HG02938 (cell line): ENCODE data around the gene ACBD3.

Experiments used
- ATAC-seq: cut with Tn5 transposase; IDR thresholded peaks from one replicate; pipeline ENCODE4 v1.9.1; 2021; ENCODE audit warnings: mild to moderate bottlenecking, moderate library complexity; ENCODE audit not compliant: unreplicated experiment

Gene ACBD3

GRCh38 chr1:226202246-226202645, 15.7 kb upstream of the ACBD3 start:
- no peak for ATAC-seq

GRCh38 chr1:226201029-226201593, 14.6 kb upstream of the ACBD3 start:
- peak; percentile 56 for ATAC-seq

DNA sequence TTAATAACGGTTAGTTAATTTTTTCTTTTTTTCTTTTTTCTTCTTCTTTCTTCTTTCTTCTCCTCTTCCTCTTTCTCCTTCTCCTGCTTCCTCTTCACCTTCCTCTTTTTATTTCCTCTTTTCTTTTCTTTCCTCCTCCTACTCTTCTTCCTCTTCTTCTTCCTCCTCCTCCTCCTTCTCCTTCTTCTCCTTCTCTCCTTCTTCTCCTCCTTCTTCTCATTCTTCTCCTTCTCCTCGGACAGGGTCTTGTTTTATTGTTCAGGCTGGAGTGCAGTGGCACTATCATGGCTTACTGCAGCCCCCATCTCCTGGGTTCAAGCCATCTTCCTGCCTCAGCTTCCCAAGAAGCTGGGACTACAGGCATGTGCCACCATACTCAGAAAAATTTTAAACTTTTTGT, 13.4 kb upstream of the ACBD3 start:
- no peak for ATAC-seq

DNA sequence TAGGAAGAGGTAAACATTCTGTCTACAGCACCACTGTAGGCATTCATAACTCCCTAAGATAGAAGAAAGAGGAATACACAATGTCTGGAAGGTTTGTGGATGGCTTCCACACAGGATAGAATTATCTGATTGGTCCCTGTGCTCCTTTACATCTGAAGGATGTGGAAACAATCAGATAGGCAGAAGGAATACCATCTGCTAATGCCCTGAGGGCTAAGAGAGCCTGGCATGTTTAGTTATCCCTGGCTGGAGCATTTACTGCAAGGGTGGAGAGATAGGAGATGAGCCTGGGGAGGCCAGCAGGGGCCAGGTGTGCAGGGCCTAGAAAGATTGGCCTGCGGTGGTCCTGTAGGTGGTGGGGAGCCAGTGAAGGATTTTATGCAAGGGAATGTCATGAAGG, 8.6 kb upstream of the ACBD3 start:
- no peak for ATAC-seq

GRCh38 chr1:226187380-226187779, 839 bp upstream of the ACBD3 start:
- no peak for ATAC-seq

DNA sequence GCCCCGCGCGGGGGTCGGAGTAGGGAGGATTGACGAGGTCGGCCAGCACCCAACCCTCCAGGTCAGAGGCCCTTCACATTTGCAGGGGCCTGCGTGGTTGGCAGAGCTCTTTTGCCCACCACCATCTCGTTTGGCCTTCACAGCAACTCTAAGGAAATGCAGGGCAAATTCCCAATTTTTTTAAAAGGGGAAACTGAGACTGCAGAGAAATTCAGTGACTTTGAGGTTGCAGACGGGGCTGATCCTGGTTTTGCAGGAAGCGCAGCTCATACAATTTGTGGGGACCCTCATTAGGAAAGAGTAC, 430 bp upstream of the ACBD3 start:
- no peak for ATAC-seq

DNA sequence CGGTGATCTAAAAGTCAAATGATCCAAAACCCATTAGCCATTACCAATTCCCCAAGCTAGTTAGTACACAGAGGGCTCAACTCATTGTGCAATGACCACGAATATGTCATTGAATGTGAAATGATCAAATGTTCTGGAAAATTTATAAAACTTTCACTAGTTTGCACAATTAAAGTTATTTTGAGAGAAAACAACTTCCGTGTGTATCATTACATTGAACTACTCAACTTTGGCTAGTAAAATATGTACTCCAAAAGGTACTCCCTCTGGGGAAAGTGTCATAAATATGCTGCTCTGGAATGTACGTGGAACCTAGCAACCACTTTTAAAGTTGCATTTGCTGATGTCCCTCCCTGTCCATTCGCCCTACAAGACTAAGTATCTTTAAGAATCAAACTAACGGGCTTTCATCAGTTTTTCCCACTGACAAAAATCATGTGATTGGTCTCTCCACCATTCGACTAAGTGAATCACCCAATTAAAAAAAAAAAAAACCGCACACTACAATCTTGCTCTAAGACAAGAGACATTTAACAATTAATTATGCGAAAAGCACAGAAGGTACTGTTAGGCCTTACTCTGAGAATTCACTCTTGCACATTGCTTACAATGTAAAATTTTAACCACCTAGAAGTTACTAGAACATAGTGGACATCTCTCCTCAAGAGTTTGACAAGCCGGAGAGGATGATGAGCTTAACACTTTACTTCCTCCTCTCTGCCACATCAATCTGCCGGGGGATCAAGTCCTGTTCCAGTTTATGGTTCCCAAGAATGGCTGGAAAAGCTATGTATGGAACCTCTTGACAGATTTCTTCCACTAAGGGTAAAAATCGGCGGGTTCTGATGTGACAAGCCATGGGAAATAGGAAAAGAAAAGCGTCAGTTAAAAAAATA, 1.2 kb downstream of the ACBD3 start:
- ATAC-seq: no peak

GRCh38 chr1:226181996-226182714, 4.4 kb downstream of the ACBD3 start:
- no peak for ATAC-seq

DNA sequence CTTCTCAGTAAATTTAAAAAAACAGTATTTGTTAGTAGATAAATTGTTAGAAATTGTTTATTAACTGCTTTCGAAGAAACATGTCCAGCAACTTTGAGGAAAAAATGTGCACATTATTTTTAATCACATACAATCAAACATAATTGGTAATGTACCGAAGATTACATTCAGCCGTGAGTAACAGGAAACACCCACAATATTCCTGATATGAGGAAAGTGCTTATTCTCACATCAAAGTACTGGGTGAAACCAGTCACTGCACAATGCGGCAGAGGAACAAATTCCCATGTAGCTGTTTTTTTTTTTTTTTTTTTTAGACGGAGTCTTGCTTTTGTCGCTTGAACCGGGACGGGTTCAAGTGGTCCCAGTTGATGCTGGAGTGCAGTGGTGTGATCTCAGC, 9.7 kb downstream of the ACBD3 start:
- no peak for ATAC-seq

DNA sequence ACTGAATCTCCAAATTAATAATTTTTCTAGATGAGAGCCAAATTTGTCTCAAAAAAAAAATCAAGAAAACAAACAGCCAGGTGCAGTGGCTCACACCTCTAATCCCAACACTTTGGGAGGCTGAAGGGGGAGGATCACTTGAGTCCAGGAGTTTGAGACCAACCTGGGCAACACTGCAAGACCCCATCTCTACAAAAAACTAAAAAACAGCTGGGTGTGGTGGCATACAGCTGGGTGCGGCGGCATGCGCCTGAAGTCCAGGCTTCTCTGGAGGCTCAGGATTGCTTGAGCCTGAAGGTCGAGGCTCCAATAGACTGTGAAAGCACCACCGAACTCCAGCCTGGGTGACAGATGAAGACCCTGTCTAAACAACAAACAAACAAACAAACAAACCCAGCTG, 14.0 kb downstream of the ACBD3 start:
- no peak for ATAC-seq

- ATAC-seq: no peak
Observed at GRCh38 chr1:226166341-226166740, 20.2 kb downstream of the ACBD3 start.

DNA sequence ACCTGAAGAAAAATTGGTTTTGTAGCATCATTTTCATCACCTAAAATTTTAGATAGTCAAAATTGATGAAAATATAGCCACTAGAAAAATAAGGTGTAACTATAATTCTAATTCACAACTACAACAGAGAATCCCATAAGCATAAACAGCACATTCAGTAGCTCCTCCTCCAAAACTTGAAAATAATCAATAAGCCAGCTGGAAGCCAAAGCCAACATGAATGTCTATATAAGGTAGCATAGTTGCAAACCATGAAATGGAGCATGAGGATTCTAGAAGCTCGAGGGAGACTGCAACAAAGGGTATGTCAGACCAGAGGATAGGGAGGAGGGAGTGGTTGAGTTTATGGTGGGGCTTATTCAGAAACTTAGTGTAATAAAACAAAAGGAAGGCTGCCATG, 22.4 kb downstream of the ACBD3 start:
- ATAC-seq: no peak

DNA sequence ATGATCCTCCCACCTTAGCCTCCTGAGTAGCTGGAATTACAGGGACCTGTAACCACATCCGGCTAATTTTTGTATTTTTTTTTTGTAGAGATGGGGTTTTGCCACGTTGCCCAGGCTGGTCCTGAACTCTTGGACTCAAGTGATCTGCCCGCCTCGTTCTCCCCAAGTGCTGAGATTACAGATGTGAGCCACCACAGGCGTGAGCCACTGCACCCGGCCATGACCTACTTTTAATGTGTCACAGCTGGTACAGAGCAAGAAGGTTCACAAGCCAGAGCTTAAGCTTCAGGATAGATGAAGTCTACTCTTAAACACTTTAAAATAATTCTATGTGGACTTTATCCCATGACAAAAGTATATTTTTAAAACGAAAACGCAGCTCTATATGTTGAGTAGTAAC, 23.6 kb downstream of the ACBD3 start:
- ATAC-seq: no peak

DNA sequence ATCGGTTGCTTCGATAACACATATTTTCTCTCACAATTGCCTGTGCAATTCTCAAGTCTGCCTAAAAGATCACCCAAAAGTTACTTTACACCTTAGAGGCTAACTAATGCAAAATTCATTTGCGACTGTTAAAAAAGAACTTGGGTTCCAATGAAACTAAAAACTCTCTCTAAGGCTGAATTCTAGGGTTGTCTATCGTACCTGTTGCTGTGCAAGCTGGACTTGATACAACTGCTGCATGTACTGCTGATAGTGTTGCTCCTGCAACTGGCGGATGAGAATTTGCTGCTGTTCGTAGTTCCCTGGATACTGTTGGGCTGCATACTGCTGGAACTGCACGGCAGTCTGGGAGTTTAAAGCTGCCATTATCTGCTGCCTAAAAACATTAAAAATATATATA, 27.6 kb downstream of the ACBD3 start:
- ATAC-seq: no peak

DNA sequence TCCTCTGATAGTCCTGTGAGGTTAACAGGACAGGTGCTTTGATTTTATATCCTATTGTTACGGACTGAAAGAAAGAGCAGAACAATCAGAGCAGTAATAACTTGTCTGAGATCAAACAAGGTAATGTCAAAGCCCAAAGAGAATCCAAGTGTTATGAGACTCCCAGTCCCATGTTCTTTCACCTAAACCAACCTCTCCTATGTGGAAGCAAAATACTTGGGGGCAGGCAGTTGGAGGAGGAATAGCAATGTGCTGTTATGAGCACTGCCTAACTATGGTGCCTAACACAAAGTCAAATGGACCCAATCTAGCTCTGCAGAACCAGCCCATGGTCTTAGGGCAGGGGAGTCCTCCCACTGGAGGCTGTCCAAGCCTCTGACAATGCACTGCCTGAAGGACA, 28.1 kb downstream of the ACBD3 start:
- no peak for ATAC-seq

- ATAC-seq: no peak
Observed at GRCh38 chr1:226157761-226158316, 28.7 kb downstream of the ACBD3 start.

DNA sequence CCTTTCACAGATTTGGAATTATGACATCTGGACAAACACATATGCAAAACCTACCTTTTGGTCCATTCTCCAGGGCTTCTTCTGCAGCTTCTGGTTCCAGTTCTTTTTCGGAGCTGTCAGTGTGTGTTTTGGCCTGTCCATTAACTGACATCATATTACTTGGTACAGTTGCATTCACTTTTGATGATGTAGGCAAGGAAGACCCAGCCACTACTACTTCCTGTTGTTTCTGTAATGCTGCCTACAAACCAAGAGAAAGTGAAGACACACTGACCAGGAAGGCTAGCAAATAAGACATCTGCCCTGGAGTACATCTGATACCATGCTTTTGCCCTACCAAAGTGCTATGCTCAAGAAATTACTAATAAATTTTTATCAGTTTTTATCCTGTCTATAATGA, 31.9 kb downstream of the ACBD3 start:
- no peak for ATAC-seq

DNA sequence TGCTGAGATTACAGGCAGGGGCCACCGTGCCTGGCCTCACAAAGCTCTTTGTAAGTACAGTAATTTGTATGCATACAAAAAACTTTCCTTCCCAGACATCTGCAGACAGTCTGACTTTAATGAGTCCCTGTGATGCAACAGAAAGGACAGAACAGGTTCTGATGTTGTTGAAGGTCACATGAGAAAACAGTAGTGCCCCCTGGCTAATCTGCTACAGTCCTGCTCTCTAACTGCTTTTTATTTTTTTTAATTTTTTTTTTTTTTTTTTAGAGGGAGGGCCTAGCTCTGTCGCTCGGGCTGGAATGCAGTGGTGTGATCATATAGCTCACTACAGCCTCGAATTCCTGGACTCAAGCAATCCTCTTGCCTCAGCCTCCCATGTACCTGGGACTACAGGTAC, 36.7 kb downstream of the ACBD3 start:
- no peak for ATAC-seq

DNA sequence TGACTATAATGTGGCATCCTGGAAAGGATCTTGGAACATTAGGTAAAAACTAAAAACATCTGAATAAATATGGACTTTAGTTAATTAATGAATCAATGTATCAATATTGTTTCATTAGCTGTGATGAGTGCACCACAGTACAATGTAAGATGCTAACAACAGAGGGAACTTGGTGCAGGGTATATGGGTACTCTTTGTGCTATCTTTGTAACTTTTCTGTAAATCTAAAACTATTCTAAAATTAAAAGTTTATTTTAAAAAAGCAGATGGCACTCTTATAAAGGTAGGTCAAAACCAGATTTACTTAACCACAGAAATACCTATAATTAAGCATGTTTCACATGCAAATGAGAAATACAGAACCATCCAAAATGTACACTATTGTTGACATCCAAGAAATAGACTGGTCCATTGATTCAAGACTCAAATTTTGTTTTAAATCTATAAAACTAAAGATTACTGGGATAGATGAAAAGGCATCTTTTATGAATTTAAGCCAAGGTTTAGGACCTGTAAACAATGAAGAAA, 38.4 kb downstream of the ACBD3 start:
- no peak for ATAC-seq

GRCh38 chr1:226144045-226144444, 42.5 kb downstream of the ACBD3 start:
- no peak for ATAC-seq

DNA sequence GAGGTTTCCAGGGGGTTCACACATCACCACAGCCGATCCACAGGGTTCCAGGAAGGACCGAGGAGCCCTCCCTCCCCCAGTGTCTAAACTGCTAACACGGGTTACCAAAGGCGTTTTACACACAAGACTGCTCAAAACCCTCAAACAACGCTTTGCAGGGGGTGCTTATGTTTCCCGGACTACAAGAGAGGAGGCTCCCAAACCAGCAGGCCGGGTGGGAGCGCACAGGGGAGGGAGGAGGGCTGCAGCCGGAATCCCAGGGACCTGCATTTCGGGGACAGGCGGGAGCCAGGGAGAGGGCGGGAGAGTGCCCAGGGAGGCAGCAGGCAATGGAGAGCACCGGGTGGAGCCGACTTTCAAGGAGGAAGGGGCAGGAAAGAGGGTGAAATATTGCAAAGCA, 50.8 kb downstream of the ACBD3 start:
- ATAC-seq: no peak
